Glutamatergic neuron (in vitro differentiated cells): ENCODE results near the gene COQ2. TPM values are rescaled to one million over a fixed set of nuclear protein-coding genes. Genes with fewer than 3 reads are reported as not detected.
"Not testable (repeated sequence)": the region's sequence is repeated elsewhere in the genome, so short reads cannot be mapped to it uniquely, and the experiment has no call there.

Source experiments
- DNase-seq: peaks from one replicate; pipeline ENCODE4 v3.0.0; 2022
- H3K27ac Mint-ChIP-seq: one replicate; pipeline ENCODE4 v1.8.0; 2020; ENCODE audit warnings: mild to moderate bottlenecking, mixed read lengths, inconsistent platforms; ENCODE audit not compliant: unreplicated experiment
- H3K27me3 Mint-ChIP-seq: one replicate; pipeline ENCODE4 v1.8.0; 2020; ENCODE audit warnings: mild to moderate bottlenecking, moderate library complexity, mixed read lengths, inconsistent platforms; ENCODE audit not compliant: unreplicated experiment
- H3K36me3 Mint-ChIP-seq: one replicate; pipeline ENCODE4 v1.8.0; 2020; ENCODE audit warnings: mild to moderate bottlenecking, mixed read lengths, inconsistent platforms; ENCODE audit not compliant: unreplicated experiment
- H3K4me1 Mint-ChIP-seq: one replicate; pipeline ENCODE4 v1.8.0; 2020; ENCODE audit warnings: mild to moderate bottlenecking, low read depth, mixed read lengths, inconsistent platforms; ENCODE audit not compliant: unreplicated experiment
- H3K4me3 Mint-ChIP-seq: one replicate; pipeline ENCODE4 v1.8.0; 2020; ENCODE audit warnings: mild to moderate bottlenecking, mixed read lengths, inconsistent platforms; ENCODE audit not compliant: unreplicated experiment
- H3K9me3 Mint-ChIP-seq: one replicate; pipeline ENCODE4 v1.8.0; 2020; ENCODE audit warnings: mild to moderate bottlenecking, moderate library complexity, mixed read lengths, inconsistent platforms; ENCODE audit not compliant: unreplicated experiment
- total RNA-seq: library from RNA; stranded (reverse); fragmentation: NEBNext Ultra II Directional; extraction: Animal tissue kit (Norgen Biotek cat#: 25700); gene quantifications from one replicate; pipeline ENCODE4 v1.2.1, GENCODE V29; 2021; ENCODE audit not compliant: unreplicated experiment
- TF ChIP-seq, protein P1 (sequence below): fragments of 200-600 bp; sonication (generic); IDR thresholded peaks from one replicate; pipeline ENCODE4 v1.5.0; 2021; ENCODE audit not compliant: partially characterized antibody, unreplicated experiment

COQ2 gene
- total RNA-seq, 1 donor from 2014 or later, result 5.3 TPM

DNA sequence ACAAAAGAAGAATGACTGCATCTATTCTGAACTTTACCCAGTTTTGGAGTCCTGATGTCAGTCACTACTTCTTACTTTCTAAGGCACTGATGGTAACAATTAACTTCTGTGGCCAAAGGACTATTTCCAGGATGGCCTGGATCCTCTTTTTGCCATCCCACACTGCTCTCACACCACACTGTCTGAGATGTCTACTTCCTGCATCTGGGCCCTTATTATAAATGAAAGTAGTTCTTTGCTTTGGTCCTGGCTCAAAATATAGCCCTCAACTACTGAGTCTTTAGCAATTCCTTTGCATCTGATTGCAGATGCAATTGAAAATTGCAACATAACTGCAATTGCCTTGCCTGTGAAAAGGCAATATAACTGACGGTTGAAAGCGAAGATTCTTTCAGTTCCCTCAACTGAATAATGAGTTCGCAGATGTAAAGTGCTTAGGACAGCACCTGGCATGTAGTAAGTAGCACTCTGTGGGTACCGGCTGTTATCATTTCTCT, 44.2 kb downstream of the COQ2 start:
- TF ChIP-seq, protein P1, sequence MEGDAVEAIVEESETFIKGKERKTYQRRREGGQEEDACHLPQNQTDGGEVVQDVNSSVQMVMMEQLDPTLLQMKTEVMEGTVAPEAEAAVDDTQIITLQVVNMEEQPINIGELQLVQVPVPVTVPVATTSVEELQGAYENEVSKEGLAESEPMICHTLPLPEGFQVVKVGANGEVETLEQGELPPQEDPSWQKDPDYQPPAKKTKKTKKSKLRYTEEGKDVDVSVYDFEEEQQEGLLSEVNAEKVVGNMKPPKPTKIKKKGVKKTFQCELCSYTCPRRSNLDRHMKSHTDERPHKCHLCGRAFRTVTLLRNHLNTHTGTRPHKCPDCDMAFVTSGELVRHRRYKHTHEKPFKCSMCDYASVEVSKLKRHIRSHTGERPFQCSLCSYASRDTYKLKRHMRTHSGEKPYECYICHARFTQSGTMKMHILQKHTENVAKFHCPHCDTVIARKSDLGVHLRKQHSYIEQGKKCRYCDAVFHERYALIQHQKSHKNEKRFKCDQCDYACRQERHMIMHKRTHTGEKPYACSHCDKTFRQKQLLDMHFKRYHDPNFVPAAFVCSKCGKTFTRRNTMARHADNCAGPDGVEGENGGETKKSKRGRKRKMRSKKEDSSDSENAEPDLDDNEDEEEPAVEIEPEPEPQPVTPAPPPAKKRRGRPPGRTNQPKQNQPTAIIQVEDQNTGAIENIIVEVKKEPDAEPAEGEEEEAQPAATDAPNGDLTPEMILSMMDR, result no peak
- H3K9me3 Mint-ChIP-seq, result no peaks in the 10 kb centered on the region

DNA sequence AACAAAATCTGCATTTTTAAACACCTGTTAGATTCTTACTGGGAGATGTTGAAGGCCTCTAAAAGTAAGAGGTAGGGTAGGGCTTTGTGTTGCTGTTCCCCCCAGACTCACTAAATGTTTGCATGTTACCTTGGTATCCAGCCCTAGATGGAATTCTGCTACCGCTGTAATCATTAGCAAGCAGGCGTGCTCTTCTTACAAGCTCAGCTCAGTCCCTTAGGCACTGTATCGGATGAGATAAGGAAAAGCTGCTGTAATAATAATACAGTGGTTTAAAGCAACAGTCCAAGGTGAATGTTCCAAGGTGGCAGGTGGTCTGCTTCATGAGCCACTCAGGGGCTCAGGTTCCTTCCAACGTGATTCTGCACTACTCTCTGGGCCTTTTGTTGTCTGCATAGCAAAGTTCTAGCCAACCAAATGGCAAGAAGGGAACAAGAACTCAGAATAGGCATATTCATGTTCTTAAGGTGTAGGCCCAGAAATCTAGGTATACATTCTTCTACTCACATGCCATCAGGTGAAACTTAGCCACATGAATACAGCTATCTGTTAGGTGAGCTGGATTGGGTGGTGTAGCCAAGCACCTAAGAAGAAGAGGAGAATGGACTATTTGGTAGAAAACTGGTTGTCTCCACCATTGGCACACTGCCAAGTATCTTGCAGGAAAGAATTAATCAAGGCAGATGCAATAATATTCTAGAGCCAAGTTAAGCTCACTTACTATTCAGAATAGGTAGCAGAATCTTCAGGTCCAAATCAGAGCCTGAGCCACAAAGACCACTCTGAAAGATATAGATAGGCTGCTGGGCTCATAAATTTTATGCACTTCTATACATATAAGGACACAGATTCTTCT, 46.0 kb downstream of the COQ2 start:
- H3K4me1 Mint-ChIP-seq, result peaks cover 1% of the 10 kb centered on the region
- no peak for DNase-seq
- no peak overlapping the region for H3K4me3 Mint-ChIP-seq
- no peak overlapping the region for H3K27ac Mint-ChIP-seq
- TF ChIP-seq, protein P1, result no peak
- peaks cover 4% of the 10 kb centered on the region for H3K36me3 Mint-ChIP-seq
- no peaks in the 10 kb centered on the region for H3K27me3 Mint-ChIP-seq
- H3K9me3 Mint-ChIP-seq, result no peaks in the 10 kb centered on the region

More for the DNA sequence above, 44.2 kb downstream of the COQ2 start:
- H3K4me1 Mint-ChIP-seq, result no peaks in the 10 kb centered on the region
- H3K4me3 Mint-ChIP-seq, result no peak overlapping the region
- no peak for DNase-seq
- peaks cover 2% of the 10 kb centered on the region for H3K27me3 Mint-ChIP-seq
- H3K27ac Mint-ChIP-seq, result no peak overlapping the region
- peaks cover 8% of the 10 kb centered on the region for H3K36me3 Mint-ChIP-seq

DNA sequence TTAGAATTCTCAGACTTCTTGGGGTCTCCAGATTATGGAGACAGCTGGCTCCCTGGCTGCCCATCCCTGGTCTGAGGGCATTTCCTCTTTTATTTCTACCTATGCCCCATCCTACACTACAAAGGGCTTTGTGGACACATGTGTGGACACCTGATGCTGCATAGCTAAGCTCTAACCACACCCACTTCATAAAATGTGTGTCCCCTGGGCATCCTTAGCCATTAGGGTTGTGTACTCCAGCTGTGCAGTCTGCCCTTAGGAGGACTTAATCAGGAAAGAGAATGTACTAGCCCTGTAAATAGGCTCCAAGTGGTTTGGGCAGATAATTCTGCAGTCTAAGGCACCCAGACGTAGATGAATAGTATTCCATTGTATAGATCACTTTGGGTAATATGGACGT, 47.0 kb downstream of the COQ2 start:
- no peak overlapping the region for H3K4me3 Mint-ChIP-seq
- TF ChIP-seq, protein P1, result no peak
- DNase-seq, result no peak
- H3K36me3 Mint-ChIP-seq, result no peaks in the 10 kb centered on the region
- no peaks in the 10 kb centered on the region for H3K27me3 Mint-ChIP-seq
- no peak overlapping the region for H3K27ac Mint-ChIP-seq
- H3K4me1 Mint-ChIP-seq, result peaks cover 1% of the 10 kb centered on the region
- H3K9me3 Mint-ChIP-seq, result no peaks in the 10 kb centered on the region

DNA sequence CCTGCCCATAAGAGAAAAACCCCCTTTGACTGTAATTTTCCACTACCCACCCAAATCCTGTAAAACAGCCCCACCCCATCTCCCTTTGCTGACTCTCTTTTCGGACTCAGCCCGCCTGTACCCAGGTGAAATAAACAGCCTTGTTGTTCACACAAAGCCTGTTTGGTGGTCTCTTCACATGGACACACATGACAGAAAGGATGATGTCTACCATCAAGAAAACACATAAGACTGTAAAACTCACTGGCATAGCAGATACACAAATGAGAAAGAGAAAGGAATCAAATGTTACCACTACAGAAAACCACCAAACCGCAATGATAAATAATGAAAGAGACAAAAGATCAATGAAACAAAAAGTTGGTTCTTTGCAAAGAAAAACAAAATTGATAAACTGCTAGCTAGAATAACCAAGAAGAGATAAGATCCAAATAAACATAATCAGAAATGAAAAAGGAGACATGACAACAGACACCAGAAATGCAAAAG, 48.9 kb downstream of the COQ2 start:
- DNase-seq, H3K27me3 Mint-ChIP-seq, H3K9me3 Mint-ChIP-seq, H3K4me3 Mint-ChIP-seq, H3K27ac Mint-ChIP-seq, H3K4me1 Mint-ChIP-seq, H3K36me3 Mint-ChIP-seq: not testable (repeated sequence)

DNA sequence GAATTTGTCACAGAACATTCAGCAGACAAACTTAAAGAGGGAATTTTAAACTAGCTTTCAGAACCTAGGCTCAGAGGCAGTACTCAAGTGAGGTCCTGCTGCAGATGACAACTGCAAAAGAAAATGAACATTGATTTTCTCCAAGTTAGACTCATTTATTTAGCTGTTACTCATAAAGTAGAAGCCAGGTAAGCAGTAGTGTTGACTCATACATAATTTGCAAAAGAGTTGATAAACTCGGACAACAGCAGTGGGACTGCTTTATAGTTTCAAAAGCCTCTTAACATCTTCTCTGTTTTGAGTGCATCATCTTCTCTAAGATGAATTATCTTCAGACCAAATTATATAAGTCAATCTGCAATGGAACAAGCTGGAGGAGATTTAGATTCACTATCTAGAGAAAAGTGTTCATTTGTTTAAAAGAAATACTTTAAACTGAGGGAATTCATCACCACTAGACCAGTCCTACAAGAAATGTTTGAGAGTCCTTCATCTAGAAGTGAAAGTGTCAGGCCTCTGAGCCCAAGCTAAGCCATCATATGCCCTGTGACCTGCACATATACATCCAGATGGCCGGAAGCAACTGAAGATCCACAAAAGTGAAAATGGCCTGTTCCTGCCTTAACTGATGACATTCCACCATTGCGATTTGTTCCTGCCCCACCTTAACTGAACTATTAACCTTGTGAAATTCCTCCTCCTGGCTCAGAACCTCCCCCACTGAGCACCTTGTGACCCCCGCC, 49.5 kb downstream of the COQ2 start:
- DNase-seq, result no peak
- H3K4me3 Mint-ChIP-seq, result no peak overlapping the region
- H3K9me3 Mint-ChIP-seq, result no peaks in the 10 kb centered on the region
- TF ChIP-seq, protein P1, result no peak
- H3K4me1 Mint-ChIP-seq, result peaks cover 1% of the 10 kb centered on the region
- no peaks in the 10 kb centered on the region for H3K36me3 Mint-ChIP-seq
- no peak overlapping the region for H3K27ac Mint-ChIP-seq
- no peaks in the 10 kb centered on the region for H3K27me3 Mint-ChIP-seq

DNA sequence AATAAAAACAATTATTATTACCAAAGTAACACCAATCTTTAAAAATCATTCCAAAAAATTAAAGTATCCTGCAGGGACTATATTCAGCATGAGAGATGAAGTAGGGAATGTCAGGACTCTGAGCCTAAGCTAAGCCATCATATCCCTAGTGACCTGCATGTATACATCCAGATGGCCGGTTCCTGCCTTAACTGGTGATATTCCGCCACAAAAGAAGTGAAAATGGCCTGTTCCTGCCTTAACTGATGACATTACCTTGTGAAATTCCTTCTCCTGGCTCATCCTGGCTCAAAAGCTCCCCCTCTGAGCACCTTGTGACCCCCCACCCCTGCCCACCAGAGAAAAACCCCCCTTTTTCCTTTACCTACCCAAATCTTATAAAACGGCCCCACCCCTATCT, 50.2 kb downstream of the COQ2 start:
- DNase-seq, H3K27me3 Mint-ChIP-seq, H3K36me3 Mint-ChIP-seq, H3K4me3 Mint-ChIP-seq, H3K4me1 Mint-ChIP-seq, H3K27ac Mint-ChIP-seq, H3K9me3 Mint-ChIP-seq: not testable (repeated sequence)
